Parathyroid adenoma (tissue), 2 donors: ENCODE results near the gene NCR2.

ENCODE experiments used
- H2AFZ ChIP-seq: fragments of 300-600 bp; sonication (generic); one replicate; pipeline ENCODE4 v1.7.0; 2017; ENCODE audit warnings: antibody characterized with exemption, mild to moderate bottlenecking
- H3K27ac ChIP-seq: fragments of 300-600 bp; sonication (generic); one replicate; pipeline ENCODE4 v1.7.0; 2017
- H3K27me3 ChIP-seq: fragments of 300-600 bp; sonication (generic); one replicate; pipeline ENCODE4 v1.7.0; 2017; ENCODE audit warnings: low read length; ENCODE audit not compliant: control insufficient read depth, insufficient read depth
- H3K36me3 ChIP-seq: fragments of 300-600 bp; sonication (generic); one replicate; pipeline ENCODE4 v1.7.0; 2017; ENCODE audit warnings: low read length; ENCODE audit not compliant: control insufficient read depth, insufficient read depth
- H3K4me1 ChIP-seq: fragments of 300-600 bp; sonication (generic); one replicate; pipeline ENCODE4 v1.7.0; 2017; ENCODE audit warnings: control low read depth
- H3K4me2 ChIP-seq: fragments of 300-600 bp; sonication (generic); one replicate; pipeline ENCODE4 v1.7.0; 2017; ENCODE audit warnings: low read length
- H3K4me3 ChIP-seq: fragments of 300-600 bp; sonication (generic); one replicate; pipeline ENCODE4 v1.7.0; 2017; ENCODE audit warnings: low read depth, low read length
- H3K79me2 ChIP-seq: fragments of 300-600 bp; sonication (generic); one replicate; pipeline ENCODE4 v1.7.0; 2017; ENCODE audit warnings: control low read depth
- H3K9ac ChIP-seq: fragments of 300-600 bp; sonication (generic); one replicate; pipeline ENCODE4 v1.7.0; 2017; ENCODE audit warnings: mild to moderate bottlenecking
- H3K9me3 ChIP-seq: fragments of 300-600 bp; sonication (generic); one replicate; pipeline ENCODE4 v1.7.0; 2017; ENCODE audit warnings: low read length; ENCODE audit not compliant: control insufficient read depth
- TF ChIP-seq, protein P1 (sequence below): fragments of 300-600 bp; sonication (generic); IDR thresholded peaks from one replicate; pipeline ENCODE4 v1.7.0; 2017; ENCODE audit warnings: antibody characterized with exemption, mild to moderate bottlenecking
- donor health status: primary hyperparathyroidism.

Gene NCR2

DNA sequence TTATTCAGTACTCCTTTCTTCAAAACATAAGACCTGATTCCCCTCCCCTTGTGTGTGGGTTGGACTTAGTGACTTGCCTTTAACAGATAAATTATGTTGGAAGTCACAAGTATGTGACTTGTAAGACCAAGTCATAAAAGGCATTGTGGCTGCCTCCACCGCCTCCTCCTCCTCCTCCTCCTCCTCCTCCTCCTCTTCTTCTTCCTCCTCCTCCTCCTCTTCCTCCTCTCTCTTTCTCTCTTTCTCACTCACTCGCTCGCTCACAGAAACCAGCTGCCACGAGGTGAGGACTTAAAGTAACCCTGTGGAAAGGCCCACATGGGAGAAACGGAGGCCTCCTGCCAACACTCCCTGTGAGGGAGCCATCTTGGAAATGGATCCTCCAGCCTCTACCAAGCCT lies 64.0 kb downstream of the NCR2 start:
- Histone ChIP-seq H3K4me3 (no peak overlapping the region), H3K9me3 (no peaks in the 10 kb centered on the region), H3K36me3 (no peaks in the 10 kb centered on the region), H3K9ac (no peak overlapping the region), H3K79me2 (no peaks in the 10 kb centered on the region), H3K27ac (no peak overlapping the region), H3K27me3 (no peaks in the 10 kb centered on the region), H3K4me1 (no peaks in the 10 kb centered on the region), H2AFZ (no peak overlapping the region), H3K4me2 (no peak overlapping the region)
- TF ChIP-seq, protein P1, sequence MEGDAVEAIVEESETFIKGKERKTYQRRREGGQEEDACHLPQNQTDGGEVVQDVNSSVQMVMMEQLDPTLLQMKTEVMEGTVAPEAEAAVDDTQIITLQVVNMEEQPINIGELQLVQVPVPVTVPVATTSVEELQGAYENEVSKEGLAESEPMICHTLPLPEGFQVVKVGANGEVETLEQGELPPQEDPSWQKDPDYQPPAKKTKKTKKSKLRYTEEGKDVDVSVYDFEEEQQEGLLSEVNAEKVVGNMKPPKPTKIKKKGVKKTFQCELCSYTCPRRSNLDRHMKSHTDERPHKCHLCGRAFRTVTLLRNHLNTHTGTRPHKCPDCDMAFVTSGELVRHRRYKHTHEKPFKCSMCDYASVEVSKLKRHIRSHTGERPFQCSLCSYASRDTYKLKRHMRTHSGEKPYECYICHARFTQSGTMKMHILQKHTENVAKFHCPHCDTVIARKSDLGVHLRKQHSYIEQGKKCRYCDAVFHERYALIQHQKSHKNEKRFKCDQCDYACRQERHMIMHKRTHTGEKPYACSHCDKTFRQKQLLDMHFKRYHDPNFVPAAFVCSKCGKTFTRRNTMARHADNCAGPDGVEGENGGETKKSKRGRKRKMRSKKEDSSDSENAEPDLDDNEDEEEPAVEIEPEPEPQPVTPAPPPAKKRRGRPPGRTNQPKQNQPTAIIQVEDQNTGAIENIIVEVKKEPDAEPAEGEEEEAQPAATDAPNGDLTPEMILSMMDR: no peak
